NT2/D1 (cell line): ENCODE results near the gene EPN2.

Source experiments
- SUZ12 ChIP-seq: IDR thresholded peaks from 2 replicates; pipeline ENCODE4 v1.6.1; 2011; ENCODE audit not compliant: insufficient read length, insufficient read depth; ENCODE audit errors: extremely low read depth
- YY1 ChIP-seq: IDR thresholded peaks from 2 replicates; pipeline ENCODE4 v1.6.1; 2011; ENCODE audit not compliant: insufficient read length, insufficient read depth

DNA sequence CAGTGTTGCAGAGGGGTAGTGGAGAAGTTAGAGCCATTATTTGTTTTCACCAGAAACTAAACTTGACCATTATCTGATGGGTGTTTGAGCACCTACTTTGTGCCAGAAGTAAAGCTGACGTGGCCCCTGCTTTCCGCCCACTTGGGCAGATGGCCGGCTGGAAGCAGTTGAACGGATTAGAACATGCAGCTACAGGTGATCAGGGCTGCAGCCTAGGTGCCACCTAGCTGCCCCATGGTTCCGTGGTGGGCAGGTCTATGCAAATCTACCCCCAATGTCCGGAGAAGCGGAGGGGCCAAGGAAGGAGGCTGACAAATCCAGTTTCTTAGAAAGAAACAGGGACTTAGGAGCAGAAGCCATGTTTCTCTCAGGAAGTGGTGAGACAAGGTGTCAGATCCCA is 62.7 kb downstream of the EPN2 start:
- TF ChIP-seq SUZ12 (no peak), YY1 (no peak)
